Activated CD8-positive, alpha-beta T cell treated with anti-CD3 and anti-CD28 coated beads, Interleukin-2, amount 10 ng/mL, durations not matched to agents 7 days and 5 days (primary cell): ENCODE data around the gene GRK5. TPM values are rescaled to one million over a fixed set of nuclear protein-coding genes. Genes with fewer than 3 reads are reported as not detected.

Experiments used
- ATAC-seq: fragments of 150-1000 bp; cut with Tn5 transposase; one replicate; pipeline ENCODE4 v1.10.0; 2021; ENCODE audit warnings: moderate library complexity
- CTCF ChIA-PET: fragments of 350-600 bp; sonication (Branson Sonifier 250); formaldehyde crosslinking; loops from one replicate; lab custom pipeline; 2021; ENCODE audit warnings: antibody characterized with exemption; lab: Charles Lee
- POLR2A ChIA-PET: fragments of 350-600 bp; sonication (Branson Sonifier 250); formaldehyde crosslinking; loops from one replicate; lab custom pipeline; 2021; ENCODE audit warnings: antibody characterized with exemption; lab: Charles Lee
- DNase-seq: peaks from one replicate; pipeline ENCODE4 v3.0.0-alpha.2; 2020
- H3K27ac Mint-ChIP-seq: one replicate; pipeline ENCODE4 v1.8.0; 2021; ENCODE audit warnings: mild to moderate bottlenecking, mixed read lengths
- H3K27me3 Mint-ChIP-seq: one replicate; pipeline ENCODE4 v1.8.0; 2021; ENCODE audit warnings: low read depth, mixed read lengths
- H3K36me3 Mint-ChIP-seq: one replicate; pipeline ENCODE4 v1.8.0; 2021; ENCODE audit warnings: low read depth, mixed read lengths
- H3K4me1 Mint-ChIP-seq: one replicate; pipeline ENCODE4 v1.8.0; 2021; ENCODE audit warnings: low read depth, mixed read lengths
- H3K4me3 Mint-ChIP-seq: one replicate; pipeline ENCODE4 v1.8.0; 2021; ENCODE audit warnings: mild to moderate bottlenecking, mixed read lengths
- H3K9me3 Mint-ChIP-seq: one replicate; pipeline ENCODE4 v1.8.0; 2022; ENCODE audit warnings: mixed read lengths; ENCODE audit not compliant: insufficient read depth
- total RNA-seq, 2 experiments: library from RNA; stranded (reverse); gene quantifications; one replicate each; pipeline ENCODE4 v1.2.3, GENCODE V29; 2021

Gene GRK5
- total RNA-seq, 2 experiments from 2014 or later = 16.9 to 17.6 TPM

DNA sequence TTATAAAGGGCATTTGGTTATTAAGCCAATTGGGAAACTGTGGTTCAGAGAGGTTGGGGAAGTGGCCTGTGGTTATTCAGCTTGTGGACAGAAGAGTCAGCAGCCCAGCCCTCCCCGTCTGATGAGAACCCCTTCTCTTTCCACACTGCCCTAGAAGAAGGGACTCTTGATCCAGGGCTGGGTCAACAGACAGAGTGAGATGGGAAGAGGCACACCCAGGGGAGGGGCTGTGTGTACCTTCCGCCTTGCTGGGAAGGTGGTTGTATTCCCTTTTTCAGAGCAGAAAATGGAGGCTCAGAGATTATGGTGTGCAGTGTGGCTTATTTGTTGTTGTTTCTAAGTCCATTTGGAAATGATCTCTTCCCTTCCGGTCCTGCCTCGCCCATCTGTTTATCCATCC lies 103.4 kb downstream of the GRK5 start:
- Mint-ChIP-seq H3K4me1 (peaks cover 71% of the 10 kb centered on the region), H3K27ac (no peak overlapping the region), H3K27me3 (peaks cover 31% of the 10 kb centered on the region), H3K9me3 (no peaks in the 10 kb centered on the region), H3K36me3 (peaks cover 13% of the 10 kb centered on the region), H3K4me3 (no peak overlapping the region)
- ChIA-PET POLR2A (no interaction called here), CTCF (interaction anchor here (1.4 kb wide), 1 partner anchor 111 kb away, joined by 3 read pairs; no protein-coding TSS in a partner anchor)
- ATAC-seq = no peak
- no peak for DNase-seq

DNA sequence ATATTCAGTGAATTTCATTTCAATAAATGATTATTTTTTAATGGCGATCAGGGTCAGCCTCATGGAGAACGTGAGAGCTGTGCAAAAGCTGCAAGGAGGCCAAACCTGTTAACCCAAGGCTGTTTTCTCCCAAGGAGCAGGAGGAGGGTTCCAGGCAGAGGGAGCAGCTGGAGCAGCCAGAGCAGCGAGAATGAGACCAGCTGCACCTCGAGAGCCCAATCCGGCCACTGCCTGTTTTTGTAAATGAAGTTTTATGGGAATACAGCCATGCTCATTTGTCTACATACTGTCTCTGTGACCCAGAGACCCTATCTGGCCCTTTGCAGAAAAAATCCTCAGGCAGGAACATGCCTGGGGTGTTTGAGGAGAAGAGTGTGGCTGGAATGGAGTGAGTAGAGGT lies 104.9 kb downstream of the GRK5 start:
- Mint-ChIP-seq H3K4me3 (no peak overlapping the region), H3K9me3 (no peaks in the 10 kb centered on the region), H3K4me1 (peaks cover 63% of the 10 kb centered on the region), H3K36me3 (peaks cover 13% of the 10 kb centered on the region), H3K27me3 (peaks cover 36% of the 10 kb centered on the region), H3K27ac (no peak overlapping the region)
- POLR2A ChIA-PET = interaction anchor here (0.7 to 1.1 kb wide), 2 partner anchors 39 to 180 kb away, joined by 3 read pairs; no protein-coding TSS in a partner anchor
- ATAC-seq = no peak
- DNase-seq = no peak
- CTCF ChIA-PET = interaction anchor here (1.4 kb wide), 1 partner anchor 113 kb away, joined by 3 read pairs; no protein-coding TSS in a partner anchor

DNA sequence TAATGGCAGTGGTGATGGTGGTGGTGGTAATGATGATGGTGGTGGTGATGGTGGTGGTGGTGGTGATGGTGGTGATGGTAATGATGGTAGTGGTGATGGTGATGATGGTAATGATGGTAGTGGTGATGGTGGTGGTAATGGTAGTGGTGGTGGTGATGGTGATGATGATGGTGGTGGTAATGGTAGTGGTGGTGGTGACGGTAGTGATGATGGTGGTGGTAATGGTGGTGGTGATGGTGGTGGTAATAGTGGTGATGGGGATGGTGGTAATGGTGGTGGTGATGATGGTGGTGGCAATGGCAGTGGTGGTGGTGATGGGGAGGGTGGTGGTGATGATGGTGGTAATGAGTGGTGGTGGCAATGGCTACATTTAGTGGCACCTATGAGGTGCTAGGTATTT lies 105.7 kb downstream of the GRK5 start:
- H3K27ac Mint-ChIP-seq = peak overlapping the region; percentile 75
- no peak for ATAC-seq
- H3K27me3 Mint-ChIP-seq = peaks cover 42% of the 10 kb centered on the region
- no peak for DNase-seq
- H3K4me3 Mint-ChIP-seq = peak overlapping the region; percentile 53
- peaks cover 13% of the 10 kb centered on the region for H3K36me3 Mint-ChIP-seq
- CTCF ChIA-PET = no interaction called here
- H3K9me3 Mint-ChIP-seq = no peaks in the 10 kb centered on the region
- peaks cover 58% of the 10 kb centered on the region for H3K4me1 Mint-ChIP-seq
- POLR2A ChIA-PET = no interaction called here

DNA sequence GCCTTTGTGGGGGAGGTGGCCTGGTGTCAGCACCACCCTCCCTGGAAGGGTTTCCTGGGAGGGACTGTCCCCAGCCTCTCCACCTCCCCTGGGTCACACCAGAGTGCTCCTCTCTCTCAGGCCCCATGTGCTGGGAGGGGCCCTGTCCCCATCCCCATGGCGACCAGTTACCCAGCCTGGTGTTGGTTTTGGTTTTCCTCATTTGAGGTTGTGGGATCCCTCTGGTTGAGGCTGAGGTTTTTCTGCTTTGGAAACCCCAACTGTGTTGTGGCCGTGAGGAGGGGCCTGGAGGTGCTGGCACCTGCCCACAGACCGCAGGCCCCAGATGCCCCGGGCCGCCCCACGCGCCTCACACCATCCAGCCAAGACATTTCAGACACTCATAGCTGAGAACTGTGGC lies 106.3 kb downstream of the GRK5 start:
- DNase-seq (peak; percentile 67), ATAC-seq (peak; percentile 55)
- H3K9me3 Mint-ChIP-seq = no peaks in the 10 kb centered on the region
- POLR2A ChIA-PET = no interaction called here
- CTCF ChIA-PET = interaction anchor here (1.1 kb wide), 1 partner anchor 107 kb away, joined by 3 read pairs; no protein-coding TSS in a partner anchor
- no peak overlapping the region for H3K4me3 Mint-ChIP-seq
- no peak overlapping the region for H3K27ac Mint-ChIP-seq
- peaks cover 48% of the 10 kb centered on the region for H3K27me3 Mint-ChIP-seq
- H3K36me3 Mint-ChIP-seq = peaks cover 13% of the 10 kb centered on the region
- H3K4me1 Mint-ChIP-seq = peaks cover 58% of the 10 kb centered on the region

DNA sequence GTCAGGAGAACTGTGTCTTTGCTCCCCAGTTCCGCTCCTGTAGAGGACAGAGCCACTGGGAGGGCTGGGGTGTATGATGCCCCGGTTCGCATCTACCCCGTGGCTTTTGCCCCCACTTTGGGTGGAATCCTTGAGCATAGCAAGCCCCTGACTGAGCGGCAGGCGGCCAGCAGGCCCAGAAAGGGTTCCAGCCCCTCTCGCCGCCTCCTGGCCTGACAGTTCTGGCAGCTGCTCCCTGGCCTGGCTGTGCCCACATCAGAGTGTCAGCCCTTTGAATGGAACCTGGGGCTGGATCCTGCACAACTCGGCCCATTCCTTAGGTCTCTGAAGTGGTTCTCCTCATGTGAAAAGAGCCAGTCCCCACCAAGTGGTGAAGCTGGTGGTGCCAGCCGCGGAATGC lies 106.7 kb downstream of the GRK5 start:
- H3K4me1 Mint-ChIP-seq = peaks cover 58% of the 10 kb centered on the region
- CTCF ChIA-PET = interaction anchor here (1.1 kb wide), 1 partner anchor 108 kb away, joined by 3 read pairs; no protein-coding TSS in a partner anchor
- ATAC-seq (no peak), DNase-seq (no peak)
- no peaks in the 10 kb centered on the region for H3K9me3 Mint-ChIP-seq
- POLR2A ChIA-PET = no interaction called here
- H3K36me3 Mint-ChIP-seq = peaks cover 13% of the 10 kb centered on the region
- no peak overlapping the region for H3K27ac Mint-ChIP-seq
- peaks cover 51% of the 10 kb centered on the region for H3K27me3 Mint-ChIP-seq
- no peak overlapping the region for H3K4me3 Mint-ChIP-seq

DNA sequence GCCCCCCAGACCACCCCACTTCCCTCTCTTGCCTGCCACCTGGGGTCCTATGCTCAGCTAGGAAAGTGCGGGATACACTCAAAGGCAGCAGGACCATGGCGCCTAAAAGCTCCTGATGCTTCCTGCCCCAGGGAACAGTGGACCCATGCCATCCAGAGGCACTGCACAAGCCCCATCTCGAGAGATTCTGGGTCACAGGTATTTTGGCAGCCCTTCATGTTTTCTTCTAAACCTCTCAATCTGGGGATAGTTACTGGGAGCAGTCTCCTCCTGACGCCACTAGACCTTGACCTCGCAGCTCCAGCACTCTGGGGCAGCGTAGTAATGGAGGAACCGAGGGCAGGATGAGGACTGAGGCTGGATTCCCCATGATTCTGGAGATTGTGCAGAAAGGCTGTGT lies 107.1 kb downstream of the GRK5 start:
- Mint-ChIP-seq H3K36me3 (peaks cover 13% of the 10 kb centered on the region), H3K4me1 (peaks cover 55% of the 10 kb centered on the region), H3K27me3 (peaks cover 48% of the 10 kb centered on the region), H3K4me3 (no peak overlapping the region), H3K27ac (no peak overlapping the region), H3K9me3 (no peaks in the 10 kb centered on the region)
- CTCF ChIA-PET = interaction anchor here (1.1 kb wide), 1 partner anchor 108 kb away, joined by 3 read pairs; no protein-coding TSS in a partner anchor
- POLR2A ChIA-PET = no interaction called here
- no peak for DNase-seq
- no peak for ATAC-seq

DNA sequence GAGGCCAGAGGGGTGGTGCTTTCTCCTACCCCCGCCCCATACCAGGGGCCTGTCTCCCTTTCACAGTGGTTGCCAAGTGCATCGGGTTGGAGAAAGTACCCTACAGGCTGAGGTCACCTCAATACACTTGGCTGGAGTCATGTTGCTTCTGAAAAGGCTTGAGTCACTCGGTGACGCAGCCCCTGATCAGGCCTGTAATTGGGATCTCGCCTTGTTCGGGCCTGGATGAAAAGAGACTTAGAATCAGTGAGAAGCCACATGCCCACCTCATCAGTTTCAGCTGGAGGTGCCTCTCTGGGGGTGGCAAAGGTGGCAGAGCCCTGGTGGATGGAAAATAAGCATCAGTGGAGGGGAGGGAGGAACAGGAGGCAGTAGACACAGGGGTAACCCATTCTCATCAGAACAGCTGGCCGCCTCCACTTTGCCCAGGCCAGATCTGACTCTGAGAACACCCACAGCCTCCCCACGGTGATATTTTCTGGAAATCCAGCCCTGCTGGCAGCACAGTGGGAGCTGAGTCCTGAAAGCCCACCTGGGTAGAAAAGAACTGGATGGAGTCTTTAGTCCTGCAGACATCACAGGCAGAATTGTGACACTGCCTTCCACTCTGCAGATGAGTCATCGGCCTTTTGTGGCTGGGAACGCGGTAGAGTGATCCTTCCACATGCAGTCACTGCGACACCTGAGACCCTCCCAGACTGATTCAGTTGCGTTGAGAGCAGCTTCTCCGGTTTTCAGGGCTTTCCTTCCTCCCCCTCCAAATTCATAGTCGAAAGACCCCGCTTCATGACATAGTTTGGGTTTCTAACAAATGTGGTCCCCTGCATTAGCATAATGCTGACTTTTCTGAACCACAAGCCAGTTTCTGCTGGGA lies 108.0 kb downstream of the GRK5 start:
- peak; percentile 78 for DNase-seq
- Mint-ChIP-seq H3K27ac (no peak overlapping the region), H3K27me3 (peaks cover 42% of the 10 kb centered on the region), H3K36me3 (peaks cover 11% of the 10 kb centered on the region), H3K4me1 (peaks cover 52% of the 10 kb centered on the region), H3K4me3 (no peak overlapping the region), H3K9me3 (no peaks in the 10 kb centered on the region)
- ChIA-PET CTCF (interaction anchor here (2.2 kb wide), 1 partner anchor 9 kb away, joined by 11 read pairs; no protein-coding TSS in a partner anchor), POLR2A (interaction anchor here (0.9 to 1.0 kb wide), 2 partner anchors 9 to 108 kb away, joined by 3 read pairs; partner anchors contain the start of gene GRK5)
- ATAC-seq = peak; percentile 76

DNA sequence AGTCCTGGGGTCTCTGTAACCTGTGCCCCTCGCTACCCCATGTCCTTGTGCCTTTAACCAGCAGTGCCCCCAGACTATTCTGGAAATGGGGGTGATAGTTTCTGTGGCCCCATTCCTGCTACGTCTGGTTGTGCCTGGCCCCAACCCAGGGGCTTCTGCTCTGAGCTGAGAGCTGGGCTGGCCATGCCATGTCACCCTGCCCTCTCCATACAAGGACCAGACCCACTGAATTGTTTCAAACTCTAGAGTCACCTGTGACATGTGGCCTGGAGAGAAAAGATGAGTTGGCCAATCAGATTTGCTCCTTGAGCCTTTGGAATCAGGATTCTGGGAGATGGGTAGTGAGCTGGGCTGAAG lies 108.6 kb downstream of the GRK5 start:
- DNase-seq = no peak
- Mint-ChIP-seq H3K4me3 (no peak overlapping the region), H3K36me3 (peaks cover 11% of the 10 kb centered on the region), H3K4me1 (peaks cover 50% of the 10 kb centered on the region), H3K27me3 (peaks cover 36% of the 10 kb centered on the region), H3K9me3 (no peaks in the 10 kb centered on the region), H3K27ac (no peak overlapping the region)
- ChIA-PET POLR2A (interaction anchor here (0.9 to 1.0 kb wide), 2 partner anchors 9 to 108 kb away, joined by 3 read pairs; partner anchors contain the start of gene GRK5), CTCF (interaction anchor here (2.2 kb wide), 1 partner anchor 10 kb away, joined by 11 read pairs; no protein-coding TSS in a partner anchor)
- no peak for ATAC-seq

DNA sequence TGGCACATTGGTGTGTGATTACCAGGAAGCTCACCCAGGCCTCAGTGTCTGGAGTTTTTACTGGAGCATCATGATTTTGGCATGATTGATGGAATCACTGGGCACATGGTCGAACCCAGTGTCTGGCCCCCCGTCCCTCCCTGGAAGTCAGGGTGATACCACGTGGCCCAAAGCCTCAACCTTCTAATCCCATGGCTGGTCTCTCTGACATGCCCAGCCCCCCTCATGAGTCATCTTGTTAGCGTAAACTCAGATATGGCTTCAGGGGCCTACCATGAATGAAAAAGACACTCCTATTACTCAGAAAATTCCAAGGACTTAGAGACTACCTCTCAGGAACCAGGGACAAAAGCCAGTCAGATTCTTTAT lies 109.3 kb downstream of the GRK5 start:
- ChIA-PET CTCF (interaction anchor here (2.2 kb wide), 1 partner anchor 10 kb away, joined by 11 read pairs; no protein-coding TSS in a partner anchor), POLR2A (interaction anchor here (1.0 kb wide), 1 partner anchor 10 kb away, joined by 3 read pairs; no protein-coding TSS in a partner anchor)
- H3K4me3 Mint-ChIP-seq = no peak overlapping the region
- no peak overlapping the region for H3K27ac Mint-ChIP-seq
- H3K4me1 Mint-ChIP-seq = peaks cover 52% of the 10 kb centered on the region
- ATAC-seq (no peak), DNase-seq (no peak)
- peaks cover 10% of the 10 kb centered on the region for H3K36me3 Mint-ChIP-seq
- no peaks in the 10 kb centered on the region for H3K9me3 Mint-ChIP-seq
- H3K27me3 Mint-ChIP-seq = peaks cover 32% of the 10 kb centered on the region

DNA sequence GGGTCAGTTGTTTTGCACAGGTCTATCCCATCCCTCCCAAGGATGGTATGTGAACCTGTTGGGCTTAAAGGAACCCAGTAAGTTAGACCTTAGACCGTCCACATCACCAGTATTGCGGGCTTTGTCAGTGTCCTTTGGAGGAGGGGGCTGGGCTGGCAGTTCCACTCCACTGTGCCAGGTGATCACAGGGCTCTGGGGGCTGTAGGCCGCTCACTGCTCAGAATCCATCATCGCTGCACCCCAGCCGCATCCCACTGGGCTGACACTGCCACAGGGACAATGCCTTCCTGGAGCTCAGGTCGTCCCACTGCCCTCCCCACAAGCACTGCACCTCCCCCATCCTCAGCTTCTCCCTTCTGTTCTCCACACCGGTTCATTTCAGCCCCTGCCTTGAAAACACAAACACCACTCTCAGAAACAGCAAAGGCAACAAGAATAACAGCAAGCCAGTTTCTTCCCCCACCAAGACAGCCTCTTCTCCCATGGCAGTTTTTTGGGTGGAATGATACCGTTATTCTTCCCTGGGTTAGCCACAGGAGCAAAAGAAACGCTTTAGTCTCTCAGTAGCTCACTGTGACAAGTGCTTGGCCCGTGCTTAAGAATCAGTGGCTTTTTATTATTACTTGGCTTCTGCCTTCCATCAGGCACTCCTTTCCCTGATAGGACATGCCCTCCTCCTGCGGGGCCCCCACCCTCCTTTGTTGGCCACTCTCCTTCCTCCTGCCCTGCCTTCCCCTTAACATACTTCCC lies 111.2 kb downstream of the GRK5 start:
- no peak overlapping the region for H3K4me3 Mint-ChIP-seq
- DNase-seq (no peak), ATAC-seq (no peak)
- H3K36me3 Mint-ChIP-seq = peaks cover 4% of the 10 kb centered on the region
- no peaks in the 10 kb centered on the region for H3K9me3 Mint-ChIP-seq
- no peak overlapping the region for H3K27ac Mint-ChIP-seq
- CTCF ChIA-PET = no interaction called here
- H3K4me1 Mint-ChIP-seq = peaks cover 38% of the 10 kb centered on the region
- POLR2A ChIA-PET = no interaction called here
- H3K27me3 Mint-ChIP-seq = peaks cover 28% of the 10 kb centered on the region

DNA sequence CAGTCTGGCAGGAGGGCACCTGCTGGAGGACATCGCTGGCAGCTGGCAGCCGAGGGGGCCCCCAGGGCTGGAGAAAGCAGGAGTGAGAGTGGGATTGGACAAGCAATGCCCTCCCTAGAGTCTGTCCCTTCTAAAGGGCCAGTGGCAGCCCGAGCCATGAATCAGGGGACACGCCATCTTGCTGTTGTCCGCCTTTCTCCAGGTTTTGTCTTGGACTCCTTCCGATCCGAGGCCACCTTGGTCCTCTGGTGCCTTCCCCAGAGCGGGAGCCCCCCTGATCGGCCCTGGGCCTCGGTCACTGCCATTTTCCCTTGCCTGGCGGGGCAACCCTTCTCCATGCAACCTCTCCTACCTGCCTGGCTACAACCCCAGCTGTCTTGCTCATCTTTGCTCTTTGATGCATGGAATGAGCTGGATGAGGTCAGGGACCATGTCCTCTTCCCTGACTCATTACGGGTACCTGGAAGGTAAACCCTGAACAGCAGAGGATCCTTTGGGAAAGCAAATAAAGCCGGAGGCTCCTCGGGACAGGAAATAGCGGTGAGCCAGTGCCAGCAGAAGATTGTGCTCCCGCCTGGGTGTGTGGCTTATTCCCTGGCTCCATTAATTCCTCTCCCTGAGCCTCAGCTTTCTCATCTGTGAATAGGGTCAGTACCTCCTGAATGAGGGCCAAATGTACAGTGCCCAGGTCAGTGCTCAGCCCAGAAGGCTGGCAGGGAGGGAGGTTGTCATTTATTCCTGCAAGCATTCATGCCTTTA lies 112.0 kb downstream of the GRK5 start:
- Mint-ChIP-seq H3K27ac (no peak overlapping the region), H3K4me3 (no peak overlapping the region), H3K36me3 (peaks cover 4% of the 10 kb centered on the region), H3K27me3 (peaks cover 28% of the 10 kb centered on the region), H3K4me1 (peaks cover 30% of the 10 kb centered on the region), H3K9me3 (no peaks in the 10 kb centered on the region)
- ChIA-PET POLR2A (no interaction called here), CTCF (no interaction called here)
- no peak for DNase-seq
- ATAC-seq = no peak
